Spleen (tissue), 7 donors: ENCODE measurements around the gene UROC1.

Experiments used
- POLR2A ChIP-seq, 3 donors: fragments of 450-650 bp; IDR thresholded peaks; one replicate each; pipeline ENCODE4 v1.5.1; 2017; ENCODE audit warnings: antibody characterized with exemption in 3 of 3, mild to moderate bottlenecking in 1 of 3
- POLR2AphosphoS5 ChIP-seq, 3 donors: sonication (generic); formaldehyde crosslinking; IDR thresholded peaks; one replicate each; pipeline ENCODE4 v1.5.1; 2017; ENCODE audit warnings: antibody characterized with exemption in 3 of 3
- TF ChIP-seq, protein P1 (sequence below), 11 experiments: fragments of 200-600 bp in 7 of 11; fragments of 450-650 bp in 4 of 11; sonication (generic) in 4 of 11; IDR thresholded peaks in 8 of 11; conservative IDR thresholded peaks in 3 of 11; 1 replicate in 7 of 11; 2 replicates in 4 of 11; pipeline versions ENCODE4 v1.4.0 to v1.8.0; 2016 to 2021; ENCODE audit warnings: antibody characterized with exemption in 11 of 11, inconsistent platforms in 4 of 11, mild to moderate bottlenecking in 1 of 11
- donor health status: DM: no; HTN: no; CAD: no; lungs with moderate emphysema.
- donor health status: DM: no; HTN: no; CAD: no.
- donor health status: DM: no; HTN: no; CAD: no.

GRCh38 chr3:126460381-126460780, 57.2 kb downstream of the UROC1 start:
- TF ChIP-seq POLR2A (IDR thresholded peaks at IDR 0.05) (no peak), POLR2AphosphoS5 (IDR thresholded peaks at IDR 0.05) (peak in 1 of 3 donors; percentile 27)
- TF ChIP-seq, protein P1, sequence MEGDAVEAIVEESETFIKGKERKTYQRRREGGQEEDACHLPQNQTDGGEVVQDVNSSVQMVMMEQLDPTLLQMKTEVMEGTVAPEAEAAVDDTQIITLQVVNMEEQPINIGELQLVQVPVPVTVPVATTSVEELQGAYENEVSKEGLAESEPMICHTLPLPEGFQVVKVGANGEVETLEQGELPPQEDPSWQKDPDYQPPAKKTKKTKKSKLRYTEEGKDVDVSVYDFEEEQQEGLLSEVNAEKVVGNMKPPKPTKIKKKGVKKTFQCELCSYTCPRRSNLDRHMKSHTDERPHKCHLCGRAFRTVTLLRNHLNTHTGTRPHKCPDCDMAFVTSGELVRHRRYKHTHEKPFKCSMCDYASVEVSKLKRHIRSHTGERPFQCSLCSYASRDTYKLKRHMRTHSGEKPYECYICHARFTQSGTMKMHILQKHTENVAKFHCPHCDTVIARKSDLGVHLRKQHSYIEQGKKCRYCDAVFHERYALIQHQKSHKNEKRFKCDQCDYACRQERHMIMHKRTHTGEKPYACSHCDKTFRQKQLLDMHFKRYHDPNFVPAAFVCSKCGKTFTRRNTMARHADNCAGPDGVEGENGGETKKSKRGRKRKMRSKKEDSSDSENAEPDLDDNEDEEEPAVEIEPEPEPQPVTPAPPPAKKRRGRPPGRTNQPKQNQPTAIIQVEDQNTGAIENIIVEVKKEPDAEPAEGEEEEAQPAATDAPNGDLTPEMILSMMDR (IDR thresholded peaks at IDR 0.05 in 8 of 11, conservative IDR thresholded peaks at IDR 0.05 in 3 of 11), result no peak
